ENCODE measurements around the gene PLA2G5. TPM values are rescaled to one million over a fixed set of nuclear protein-coding genes. Genes with fewer than 3 reads are reported as not detected.
"Not testable (repeated sequence)": the region's sequence is repeated elsewhere in the genome, so short reads cannot be mapped to it uniquely, and the experiment has no call there.

PLA2G5 gene
- total RNA-seq, 2 donors from 2014 or later: not detected

DNA sequence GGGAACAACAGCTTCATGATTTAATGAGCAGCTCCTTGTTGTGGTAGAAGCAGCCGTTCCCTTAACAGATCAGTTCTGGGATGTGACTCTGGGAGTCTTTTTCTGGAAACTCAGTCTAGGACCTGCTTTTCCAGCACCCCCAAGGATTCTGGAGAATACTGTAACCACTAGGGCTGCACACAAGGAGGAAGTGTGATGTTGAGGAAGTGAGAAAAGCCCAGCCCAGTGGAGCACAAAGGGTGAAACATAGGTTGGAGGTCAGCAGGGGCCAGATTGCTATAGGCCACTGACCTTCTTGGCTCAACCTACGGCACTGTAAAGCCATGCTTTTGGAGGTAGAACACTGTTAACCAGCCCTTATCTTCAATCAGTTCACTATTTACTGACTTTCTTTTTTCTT, 10.1 kb upstream of the PLA2G5 start:
- no peaks in the 10 kb centered on the region for H3K36me3 ChIP-seq (ENCODE audit: control insufficient read depth, insufficient read depth, low read length)
- Mint-ChIP-seq H3K9me3 (peaks cover 13% of the 10 kb centered on the region), H3K27ac (no peak overlapping the region), H3K4me1 (no peaks in the 10 kb centered on the region), H3K27me3 (ENCODE audit: insufficient read depth) (no peaks in the 10 kb centered on the region), H3K36me3 (ENCODE audit: low read depth) (no peaks in the 10 kb centered on the region), H3K4me3 (no peak overlapping the region)
- H3K9me3 ChIP-seq (ENCODE audit: control insufficient read depth, low read length): peaks cover 4% of the 10 kb centered on the region
- no peak overlapping the region for H3K4me3 ChIP-seq (ENCODE audit: low read length)
- DNase-seq: no peak
- no peak for TF ChIP-seq CTCF (conservative IDR thresholded peaks at IDR 0.05)
- H3K27ac ChIP-seq (ENCODE audit: low read depth, low read length): no peak overlapping the region
- no peak overlapping the region for H3K9ac ChIP-seq (ENCODE audit: extremely low read depth, low read length, poor library complexity, severe bottlenecking)
- no peaks in the 10 kb centered on the region for H3K4me1 ChIP-seq (ENCODE audit: control insufficient read depth, insufficient read depth, low read length)
- no peaks in the 10 kb centered on the region for H3K27me3 ChIP-seq (ENCODE audit: control insufficient read depth, insufficient read depth, low read length, poor library complexity, severe bottlenecking)
- WGBS, 2 experiments (ENCODE audit: insufficient coverage in 1 of 2, insufficient read length in 1 of 2): 98% methylated on average over 2 of the region's 2 CpGs; no CpG with 5 or more reads in 1 of the 2 experiments

DNA sequence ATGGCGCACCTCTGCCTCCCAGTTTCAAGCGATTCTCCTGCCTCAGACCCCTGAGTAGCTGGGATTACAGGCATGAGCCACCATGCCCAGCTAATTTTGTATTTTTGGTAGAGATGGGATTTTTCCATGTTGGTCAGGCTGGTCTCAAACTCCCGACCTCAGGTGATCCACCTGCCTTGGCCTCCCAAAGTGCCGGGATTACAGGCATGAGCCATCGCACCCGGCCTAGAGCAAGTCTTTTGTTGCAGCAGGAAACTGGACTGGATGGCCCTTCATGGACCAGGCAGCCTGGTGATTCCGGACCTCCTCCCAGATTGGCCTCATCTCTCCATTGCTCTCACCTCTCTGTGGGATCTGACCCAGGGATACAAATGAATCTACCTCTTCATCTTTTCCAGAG, 9.2 kb upstream of the PLA2G5 start:
- not testable (repeated sequence) for H3K9ac ChIP-seq (ENCODE audit: extremely low read depth, low read length, poor library complexity, severe bottlenecking); H3K27ac ChIP-seq (ENCODE audit: low read depth, low read length); H3K36me3 ChIP-seq (ENCODE audit: control insufficient read depth, insufficient read depth, low read length); H3K4me1 Mint-ChIP-seq; H3K9me3 Mint-ChIP-seq; H3K4me1 ChIP-seq (ENCODE audit: control insufficient read depth, insufficient read depth, low read length); H3K4me3 Mint-ChIP-seq; H3K9me3 ChIP-seq (ENCODE audit: control insufficient read depth, low read length); H3K27me3 Mint-ChIP-seq (ENCODE audit: insufficient read depth); H3K27ac Mint-ChIP-seq; H3K4me3 ChIP-seq (ENCODE audit: low read length); DNase-seq; H3K27me3 ChIP-seq (ENCODE audit: control insufficient read depth, insufficient read depth, low read length, poor library complexity, severe bottlenecking); H3K36me3 Mint-ChIP-seq (ENCODE audit: low read depth)
- 90 to 93% methylated on average over 3 to 7 of the region's 7 CpGs for WGBS, 2 experiments (ENCODE audit: insufficient coverage in 1 of 2, insufficient read length in 1 of 2)

- Histone ChIP-seq H3K27me3 (ENCODE audit: control insufficient read depth, insufficient read depth, low read length, poor library complexity, severe bottlenecking) (no peaks in the 10 kb centered on the region), H3K27ac (ENCODE audit: low read depth, low read length) (no peak overlapping the region), H3K4me3 (ENCODE audit: low read length) (no peak overlapping the region), H3K36me3 (ENCODE audit: control insufficient read depth, insufficient read depth, low read length) (no peaks in the 10 kb centered on the region), H3K4me1 (ENCODE audit: control insufficient read depth, insufficient read depth, low read length) (no peaks in the 10 kb centered on the region), H3K9ac (ENCODE audit: extremely low read depth, low read length, poor library complexity, severe bottlenecking) (no peak overlapping the region), H3K9me3 (ENCODE audit: control insufficient read depth, low read length) (no peaks in the 10 kb centered on the region)
- Mint-ChIP-seq H3K27me3 (ENCODE audit: insufficient read depth) (no peaks in the 10 kb centered on the region), H3K4me1 (no peaks in the 10 kb centered on the region), H3K9me3 (peaks cover 5% of the 10 kb centered on the region), H3K4me3 (no peak overlapping the region), H3K27ac (no peak overlapping the region), H3K36me3 (ENCODE audit: low read depth) (no peaks in the 10 kb centered on the region)
- no peak for DNase-seq
- 94 to 96% methylated on average over 4 of the region's 4 CpGs for WGBS, 2 experiments (ENCODE audit: insufficient coverage in 1 of 2, insufficient read length in 1 of 2)
- no peak for TF ChIP-seq CTCF (conservative IDR thresholded peaks at IDR 0.05)
Measured at GRCh38 chr1:20061866-20062265, 8.1 kb upstream of the PLA2G5 start.

GRCh38 chr1:20063861-20064292, 6.1 kb upstream of the PLA2G5 start:
- Histone ChIP-seq H3K27me3 (ENCODE audit: control insufficient read depth, insufficient read depth, low read length, poor library complexity, severe bottlenecking) (no peaks in the 10 kb centered on the region), H3K4me3 (ENCODE audit: low read length) (no peak overlapping the region), H3K9me3 (ENCODE audit: control insufficient read depth, low read length) (no peaks in the 10 kb centered on the region), H3K9ac (ENCODE audit: extremely low read depth, low read length, poor library complexity, severe bottlenecking) (no peak overlapping the region), H3K36me3 (ENCODE audit: control insufficient read depth, insufficient read depth, low read length) (no peaks in the 10 kb centered on the region), H3K4me1 (ENCODE audit: control insufficient read depth, insufficient read depth, low read length) (no peaks in the 10 kb centered on the region), H3K27ac (ENCODE audit: low read depth, low read length) (no peak overlapping the region)
- Mint-ChIP-seq H3K9me3 (peaks cover 2% of the 10 kb centered on the region), H3K4me1 (no peaks in the 10 kb centered on the region), H3K27me3 (ENCODE audit: insufficient read depth) (no peaks in the 10 kb centered on the region), H3K36me3 (ENCODE audit: low read depth) (no peaks in the 10 kb centered on the region), H3K4me3 (no peak overlapping the region), H3K27ac (no peak overlapping the region)
- TF ChIP-seq CTCF (conservative IDR thresholded peaks at IDR 0.05): no peak
- DNase-seq: no peak
- 85 to 87% methylated on average over 2 of the region's 2 CpGs for WGBS, 2 experiments (ENCODE audit: insufficient coverage in 1 of 2, insufficient read length in 1 of 2)

Data from endodermal cell (in vitro differentiated cells).